HepG2 (cell line): Measurements from ENCODE around the gene SAMM50. TPM values are rescaled to one million over a fixed set of nuclear protein-coding genes. Genes with fewer than 3 reads are reported as not detected.

ENCODE experiments used
- ATAC-seq: fragments of 200-7000 bp; cut with Tn5 transposase; 3 replicates; pipeline ENCODE4 v1.9.1; 2020; ENCODE audit warnings: mild to moderate bottlenecking, moderate library complexity
- BruUV-seq: library from RNA; stranded (reverse); fragments of 400-500 nt; replicated peaks from 2 replicates; lab custom pipeline; 2021; lab: Mats Ljungman, UMichigan
- CTCF ChIA-PET: fragments of 300-600 bp; formaldehyde crosslinking; extraction: SDS; loops from one replicate; lab custom pipeline; 2021; ENCODE audit warnings: low total read pairs, inconsistent platforms, low intra/inter-chr PET ratio; lab: Yijun Ruan, JAX
- POLR2A ChIA-PET: fragments of 350-600 bp; sonication (Branson Sonifier 250); formaldehyde crosslinking; loops from one replicate; lab custom pipeline; 2020; ENCODE audit warnings: antibody characterized with exemption, inconsistent platforms; lab: Yijun Ruan, JAX
- DNase-seq: peaks from one replicate; pipeline ENCODE4 v3.0.0-alpha.2; 2015; ENCODE audit warnings: low spot score
- FAIRE-seq: peaks from 3 replicates; lab custom pipeline; 2011; peaks lifted over from hg19 to GRCh38; lab: Jason Lieb, UNC
- H2AFZ ChIP-seq: one replicate; pipeline ENCODE4 v1.6.1; 2011; ENCODE audit warnings: low read length, inconsistent platforms
- H3K27ac ChIP-seq: fragments of 300-600 bp; 3 replicates; pipeline ENCODE4 v1.8.0; 2011; ENCODE audit warnings: mixed run types, mild to moderate bottlenecking, mixed read lengths, low read length, inconsistent platforms; ENCODE audit not compliant: insufficient read depth; ENCODE audit errors: extremely low read length
- H3K27me3 ChIP-seq, 2 experiments: fragments of 200-600 bp in 1 of 2; 2 replicates in 1 of 2; 3 replicates in 1 of 2; pipeline versions ENCODE4 v1.6.0 to v1.8.0; 2011; ENCODE audit warnings: low read length in 2 of 2, mild to moderate bottlenecking in 2 of 2, moderate library complexity in 2 of 2, inconsistent platforms in 1 of 2; ENCODE audit not compliant: insufficient read depth in 2 of 2, control insufficient read depth in 1 of 2
- H3K36me3 ChIP-seq, 2 experiments: fragments of 200-600 bp in 1 of 2; replicated peaks in 1 of 2; 2 replicates in 1 of 2; 3 replicates in 1 of 2; pipeline versions ENCODE4 v1.5.1 to v1.8.0; 2011; ENCODE audit warnings: low read length in 2 of 2, inconsistent platforms in 1 of 2; ENCODE audit not compliant: insufficient read depth in 2 of 2, control insufficient read depth in 1 of 2
- H3K4me1 ChIP-seq: 2 replicates; pipeline ENCODE4 v1.5.1; 2012; ENCODE audit warnings: low read length, inconsistent platforms; ENCODE audit not compliant: insufficient read depth
- H3K4me2 ChIP-seq: 2 replicates; pipeline ENCODE4 v1.6.0; 2011; ENCODE audit warnings: low read depth, low read length, inconsistent platforms
- H3K4me3 ChIP-seq, 3 experiments: fragments of 200-600 bp in 1 of 3; sonication (generic), shearing (Covaris generic) in 1 of 3; replicated peaks in 1 of 3; 2 replicates each; pipeline ENCODE4 v1.5.1; 2011 to 2016; ENCODE audit warnings: low read length in 3 of 3, inconsistent platforms in 2 of 3, low read depth in 2 of 3, mild to moderate bottlenecking in 2 of 3, control low read depth in 1 of 3, mixed read lengths in 1 of 3; ENCODE audit not compliant: insufficient read depth in 1 of 3
- H3K79me2 ChIP-seq: one replicate; pipeline ENCODE4 v1.6.1; 2011; ENCODE audit warnings: low read length, inconsistent platforms; ENCODE audit not compliant: insufficient read depth
- H3K9ac ChIP-seq: 2 replicates; pipeline ENCODE4 v1.6.0; 2011; ENCODE audit warnings: mild to moderate bottlenecking, low read depth, low read length, inconsistent platforms; ENCODE audit not compliant: insufficient read depth
- H3K9me3 ChIP-seq: 2 replicates; pipeline ENCODE4 v1.5.1; 2012; ENCODE audit warnings: mild to moderate bottlenecking, low read length
- H4K20me1 ChIP-seq: 2 replicates; pipeline ENCODE4 v1.6.0; 2011; ENCODE audit warnings: inconsistent platforms, mild to moderate bottlenecking, low read length, moderate library complexity; ENCODE audit not compliant: insufficient read depth
- ATM ChIP-seq: fragments of 450-650 bp; IDR thresholded peaks from 2 replicates; pipeline ENCODE4 v1.7.1; 2017; ENCODE audit warnings: mild to moderate bottlenecking, borderline replicate concordance
- CENPBD1 ChIP-seq: sonication (generic); formaldehyde crosslinking; IDR thresholded peaks from 2 replicates; pipeline ENCODE4 v1.8.0; 2022; ENCODE audit warnings: missing genetic modification reagents, low read depth, mild to moderate bottlenecking, borderline replicate concordance
- E2F5 ChIP-seq: sonication (generic); formaldehyde crosslinking; conservative IDR thresholded peaks from 2 replicates; pipeline ENCODE4 v1.4.0; 2020; ENCODE audit warnings: missing genetic modification reagents
- EHMT2 ChIP-seq: fragments of 200-600 bp; sonication (generic); IDR thresholded peaks from 2 replicates; pipeline ENCODE4 v1.7.0; 2017; ENCODE audit warnings: antibody characterized with exemption, low read depth, low read length, borderline replicate concordance
- KDM3A ChIP-seq: IDR thresholded peaks from 2 replicates; pipeline ENCODE4 v1.6.1; 2018; ENCODE audit warnings: low read depth, missing compliant biosample characterization
- KDM5A ChIP-seq: fragments of 200-600 bp; sonication (generic); IDR thresholded peaks from 2 replicates; pipeline ENCODE4 v1.7.0; 2018; ENCODE audit warnings: antibody characterized with exemption, mild to moderate bottlenecking, low read length, borderline replicate concordance
- MXD4 ChIP-seq: IDR thresholded peaks from 2 replicates; pipeline ENCODE4 v1.6.1; 2016; ENCODE audit warnings: mild to moderate bottlenecking, missing biosample characterization, missing genetic modification reagents
- NFE2L2 ChIP-seq: fragments of 150-350 bp; IDR thresholded peaks from 2 replicates; pipeline ENCODE4 v1.6.1; 2014; ENCODE audit warnings: low read length
- NFIC ChIP-seq: IDR thresholded peaks from 2 replicates; pipeline ENCODE4 v1.6.1; 2012; ENCODE audit warnings: mild to moderate bottlenecking, low read length, inconsistent platforms
- NONO ChIP-seq, 2 experiments: fragments of 450-650 bp in 1 of 2; sonication (generic) in 1 of 2; formaldehyde crosslinking in 1 of 2; IDR thresholded peaks in 1 of 2; conservative IDR thresholded peaks in 1 of 2; 2 replicates each; pipeline versions ENCODE4 v1.6.1 to v1.8.0; 2017 to 2022; ENCODE audit warnings: mild to moderate bottlenecking in 1 of 2, missing genetic modification reagents in 1 of 2, moderate library complexity in 1 of 2
- RELA ChIP-seq: sonication (generic); formaldehyde crosslinking; IDR thresholded peaks from 2 replicates; pipeline ENCODE4 v1.4.0; 2020; ENCODE audit warnings: missing genetic modification reagents
- SALL2 ChIP-seq: sonication (generic); formaldehyde crosslinking; IDR thresholded peaks from 2 replicates; pipeline ENCODE4 v1.8.1; 2023; ENCODE audit warnings: mild to moderate bottlenecking, missing genetic modification reagents, inconsistent platforms
- SOX13 ChIP-seq, 3 experiments: fragments of 450-650 bp in 1 of 3; sonication (generic) in 1 of 3; formaldehyde crosslinking in 1 of 3; IDR thresholded peaks in 2 of 3; conservative IDR thresholded peaks in 1 of 3; 2 replicates each; pipeline versions ENCODE4 v1.5.0 to v1.6.1; 2016 to 2020; ENCODE audit warnings: antibody characterized with exemption in 1 of 3, mild to moderate bottlenecking in 1 of 3, missing compliant biosample characterization in 1 of 3, missing genetic modification reagents in 1 of 3, moderate library complexity in 1 of 3
- SRY ChIP-seq: sonication (generic); formaldehyde crosslinking; IDR thresholded peaks from 2 replicates; pipeline ENCODE4 v1.8.0; 2022; ENCODE audit warnings: mild to moderate bottlenecking, missing genetic modification reagents
- ZBTB14 ChIP-seq: sonication (generic); formaldehyde crosslinking; IDR thresholded peaks from 2 replicates; pipeline ENCODE4 v1.4.0; 2020; ENCODE audit warnings: missing genetic modification reagents
- ZKSCAN5 ChIP-seq: sonication (generic); formaldehyde crosslinking; IDR thresholded peaks from 2 replicates; pipeline ENCODE4 v1.5.1; 2020; ENCODE audit warnings: mild to moderate bottlenecking, missing genetic modification reagents
- ZNF12 ChIP-seq: sonication (generic); formaldehyde crosslinking; IDR thresholded peaks from 2 replicates; pipeline ENCODE4 v1.5.0; 2020; ENCODE audit warnings: missing genetic modification reagents
- ZNF121 ChIP-seq: sonication (generic); formaldehyde crosslinking; IDR thresholded peaks from 2 replicates; pipeline ENCODE4 v1.5.0; 2020; ENCODE audit warnings: mild to moderate bottlenecking, missing genetic modification reagents
- ZNF3 ChIP-seq: IDR thresholded peaks from 2 replicates; pipeline ENCODE4 v1.7.0; 2017; ENCODE audit warnings: inconsistent platforms
- ZNF446 ChIP-seq: sonication (generic); formaldehyde crosslinking; IDR thresholded peaks from 2 replicates; pipeline ENCODE4 v1.5.0; 2020; ENCODE audit warnings: mild to moderate bottlenecking, missing genetic modification reagents
- ZNF562 ChIP-seq: sonication (generic); formaldehyde crosslinking; IDR thresholded peaks from 2 replicates; pipeline ENCODE4 v1.8.0; 2022; ENCODE audit warnings: missing genetic modification reagents, borderline replicate concordance
- ZNF614 ChIP-seq: IDR thresholded peaks from 2 replicates; pipeline ENCODE4 v1.6.1; 2018; ENCODE audit warnings: missing biosample characterization, missing genetic modification reagents, inconsistent platforms, borderline replicate concordance
- ZNF616 ChIP-seq: sonication (generic); formaldehyde crosslinking; IDR thresholded peaks from 2 replicates; pipeline ENCODE4 v1.5.0; 2020; ENCODE audit warnings: low read depth, mild to moderate bottlenecking, missing genetic modification reagents
- ZNF777 ChIP-seq: sonication (generic); formaldehyde crosslinking; IDR thresholded peaks from 2 replicates; pipeline ENCODE4 v1.4.0; 2020; ENCODE audit warnings: missing genetic modification reagents
- WGBS: methylation state at CpG from one replicate; pipeline ENCODE4 v1.1.6; 2017; ENCODE audit warnings: low lambda C conversion rate; 5-methylcytosine and 5-hydroxymethylcytosine counted together
- in situ Hi-C: cut with HindIII; loops from 2 replicates; pipeline ENCODE4 v1.10.0; 2017; ENCODE audit warnings: low pct_unique_long_range_greater_than_20kb; ENCODE audit not compliant: extremely low pct_ligation_motif_present
- intact Hi-C: fragments of 100-400 bp; cut with micrococcal nuclease; formaldehyde crosslinking; loops from one replicate; pipeline ENCODE4 v1.10.0; 2022; ENCODE audit not compliant: unreplicated experiment
- polyA plus RNA-seq, 8 experiments: library from polyadenylated mRNA; depleted of rRNA in 3 of 8; stranded (reverse) in 7 of 8; unstranded in 1 of 8; fragments of >200 nt; fragmentation: Illumina TruSeq in 4 of 8; extraction: Trizol in 4 of 8; gene quantifications; 2 replicates each; pipeline versions ENCODE4 v1.2.1 to v1.2.3, GENCODE V29; 2011 to 2016; ENCODE audit warnings: low read depth in 4 of 8, missing spikeins in 1 of 8, mixed read lengths in 1 of 8; ENCODE audit not compliant: insufficient read depth in 1 of 8
- total RNA-seq, 5 experiments: library from RNA; depleted of rRNA; stranded (reverse); fragments of >200 nt; fragmentation: Illumina TruSeq; extraction: Trizol; gene quantifications; 2 replicates each; pipeline ENCODE4 v1.2.3, GENCODE V29; 2016; ENCODE audit warnings: low read depth in 1 of 5

SAMM50 gene
- total and polyA plus RNA-seq, 2 of the 13 experiments (the other 11 are each of a cell fraction or from before 2014, with no cell fraction given) = 34.7 to 63.4 TPM

GRCh38 chr22:43956805-43957463 lies 1.7 kb downstream of the SAMM50 start:
- no TSS peak for BruUV-seq
- H3K27ac ChIP-seq = peak overlapping the region; percentile 89
- intact Hi-C loops = no loop called here
- ATAC-seq (no peak), FAIRE-seq (peak; percentile 15), DNase-seq (peak; percentile 33)
- H3K36me3 ChIP-seq = no peaks in the 10 kb centered on the region
- peaks cover 32% of the 10 kb centered on the region for H3K79me2 ChIP-seq
- H3K4me1 ChIP-seq = peaks cover 31% of the 10 kb centered on the region
- CTCF ChIA-PET = no interaction called here
- WGBS = 36% methylated on average over 9 of the region's 9 CpGs
- H4K20me1 ChIP-seq = no peaks in the 10 kb centered on the region
- POLR2A ChIA-PET = interaction anchor here (1.8 kb wide), 1 partner anchor 11 kb away, joined by 6 read pairs; no protein-coding TSS in a partner anchor
- no peaks in the 10 kb centered on the region for H3K9me3 ChIP-seq
- H3K4me2 ChIP-seq = peak overlapping the region; percentile 87
- no peak overlapping the region for H2AFZ ChIP-seq
- H3K4me3 ChIP-seq = peak overlapping the region; percentile 77 to 99 (median 96)
- H3K9ac ChIP-seq = peak overlapping the region; percentile 84; the same call in 1 of the 2 replicates
- in situ Hi-C loops = no loop called here
- no peaks in the 10 kb centered on the region; a peak in 1 of 5 replicates for H3K27me3 ChIP-seq
- no peak for TF ChIP-seq ZNF614 (CRISPR knock-in tag)
- no peak for TF ChIP-seq E2F5 (CRISPR knock-in tag)
- no peak for TF ChIP-seq KDM3A
- TF ChIP-seq ZNF562 (CRISPR knock-in tag) = no peak
- no peak for TF ChIP-seq ZNF3 (CRISPR knock-in tag)
- no peak for TF ChIP-seq ZNF12 (CRISPR knock-in tag)
- TF ChIP-seq NONO (IDR thresholded peaks at IDR 0.05) = no peak
- no peak for TF ChIP-seq NONO (CRISPR knock-in tag; conservative IDR thresholded peaks at IDR 0.05)
- no peak for TF ChIP-seq ATM
- TF ChIP-seq KDM5A = no peak
- no peak for TF ChIP-seq NFIC
- no peak for TF ChIP-seq ZNF446 (CRISPR knock-in tag)
- TF ChIP-seq ZBTB14 = no peak
- no peak for TF ChIP-seq SRY (CRISPR knock-in tag)
- TF ChIP-seq ZNF121 (CRISPR knock-in tag) = peak; percentile 87
- TF ChIP-seq ZNF616 (CRISPR knock-in tag) = no peak
- TF ChIP-seq SALL2 (CRISPR knock-in tag) = no peak
- no peak for TF ChIP-seq SOX13 (IDR thresholded peaks at IDR 0.05)
- 0 out of 4 replicates have a peak, but pooled peaks of 1 of the 2 experiments have one; percentile 33 for TF ChIP-seq SOX13 (CRISPR knock-in tag; conservative IDR thresholded peaks at IDR 0.05 in 1 of 2, IDR thresholded peaks at IDR 0.05 in 1 of 2)
- TF ChIP-seq MXD4 = no peak
- 0 out of 2 replicates have a peak, but pooled peaks have one; percentile 24 for TF ChIP-seq EHMT2
- no peak for TF ChIP-seq ZNF777 (CRISPR knock-in tag)
- TF ChIP-seq CENPBD1 (CRISPR knock-in tag) = no peak
- no peak for TF ChIP-seq NFE2L2
- no peak for TF ChIP-seq RELA (CRISPR knock-in tag)
- no peak for TF ChIP-seq ZKSCAN5 (CRISPR knock-in tag)
